GM23338 (cell line): ENCODE results near the gene HMGN1. TPM values are rescaled to one million over a fixed set of nuclear protein-coding genes. Genes with fewer than 3 reads are reported as not detected.

ENCODE experiments used
- ATAC-seq: fragments of 200-7000 bp; cut with Tn5 transposase; 3 replicates; pipeline ENCODE4 v1.9.1; 2020
- DNase-seq: peaks from one replicate; pipeline ENCODE4 v3.0.0-alpha.2; 2015; ENCODE audit warnings: low spot score
- H2AFZ ChIP-seq: fragments of 200-600 bp; sonication (generic); 2 replicates; pipeline ENCODE4 v1.8.0; 2016; ENCODE audit warnings: antibody characterized with exemption, mild to moderate bottlenecking, moderate library complexity
- H3F3A ChIP-seq: fragments of 200-600 bp; sonication (generic); replicated peaks from 2 replicates; pipeline ENCODE4 v1.8.0; 2017; ENCODE audit warnings: antibody characterized with exemption, mixed run types, low read depth
- H3K27ac ChIP-seq: fragments of 200-600 bp; sonication (generic); 2 replicates; pipeline ENCODE4 v1.6.1; 2016; ENCODE audit warnings: low read depth
- H3K27me3 ChIP-seq: fragments of 200-600 bp; sonication (generic); 2 replicates; pipeline ENCODE4 v1.8.0; 2016; ENCODE audit warnings: mild to moderate bottlenecking, mixed run types, moderate library complexity; ENCODE audit not compliant: insufficient read depth
- H3K36me3 ChIP-seq: fragments of 200-600 bp; sonication (generic); 2 replicates; pipeline ENCODE4 v1.8.0; 2016; ENCODE audit warnings: mild to moderate bottlenecking; ENCODE audit not compliant: insufficient read depth
- H3K4me1 ChIP-seq: fragments of 200-600 bp; sonication (generic); 2 replicates; pipeline ENCODE4 v1.8.0; 2016; ENCODE audit warnings: mild to moderate bottlenecking, moderate library complexity; ENCODE audit not compliant: insufficient read depth
- H3K4me2 ChIP-seq: fragments of 200-600 bp; sonication (generic); 2 replicates; pipeline ENCODE4 v1.7.1; 2017; ENCODE audit warnings: mixed run types
- H3K4me3 ChIP-seq: fragments of 200-600 bp; sonication (generic); 2 replicates; pipeline ENCODE4 v1.6.1; 2016; ENCODE audit warnings: mixed run types
- H3K79me2 ChIP-seq: fragments of 200-600 bp; sonication (generic); replicated peaks from 2 replicates; pipeline ENCODE4 v1.8.0; 2017; ENCODE audit warnings: mild to moderate bottlenecking; ENCODE audit not compliant: insufficient read depth
- H3K9me2 ChIP-seq: fragments of 200-600 bp; sonication (generic); 2 replicates; pipeline ENCODE4 v1.8.0; 2017; ENCODE audit not compliant: insufficient read depth
- H4K20me1 ChIP-seq: fragments of 200-600 bp; sonication (generic); replicated peaks from 2 replicates; pipeline ENCODE4 v1.8.0; 2017; ENCODE audit warnings: mild to moderate bottlenecking; ENCODE audit not compliant: insufficient read depth
- H3K27ac Mint-ChIP-seq: 2 replicates; pipeline ENCODE4 v1.8.0; 2020; ENCODE audit warnings: inconsistent platforms, mild to moderate bottlenecking, moderate library complexity, mixed read lengths
- H3K27me3 Mint-ChIP-seq: 3 replicates; pipeline ENCODE4 v1.8.0; 2022; ENCODE audit warnings: low read depth, mild to moderate bottlenecking, moderate library complexity, mixed read lengths, inconsistent platforms; ENCODE audit not compliant: insufficient read depth, poor library complexity
- H3K36me3 Mint-ChIP-seq: 3 replicates; pipeline ENCODE4 v1.8.0; 2021; ENCODE audit warnings: low read depth, mild to moderate bottlenecking, inconsistent platforms, moderate library complexity, mixed read lengths
- H3K4me1 Mint-ChIP-seq: 3 replicates; pipeline ENCODE4 v1.8.0; 2020; ENCODE audit warnings: mild to moderate bottlenecking, inconsistent platforms, mixed read lengths
- H3K4me3 Mint-ChIP-seq: 3 replicates; pipeline ENCODE4 v1.8.0; 2021; ENCODE audit warnings: moderate library complexity, mild to moderate bottlenecking, inconsistent platforms, mixed read lengths
- H3K9me3 Mint-ChIP-seq: 3 replicates; pipeline ENCODE4 v1.8.0; 2020; ENCODE audit warnings: moderate library complexity, mild to moderate bottlenecking, inconsistent platforms, mixed read lengths
- CTCF ChIP-seq, 2 experiments: fragments of 200-600 bp in 1 of 2; sonication (generic) in 1 of 2; conservative IDR thresholded peaks; 2 replicates each; pipeline versions ENCODE4 v1.5.1 to v1.6.1; 2016 to 2017; ENCODE audit warnings: antibody characterized with exemption in 2 of 2, low read depth in 2 of 2, mild to moderate bottlenecking in 2 of 2, moderate library complexity in 1 of 2
- JUNB ChIP-seq: IDR thresholded peaks from one replicate; pipeline ENCODE4 v1.6.1; 2016; ENCODE audit warnings: antibody characterized with exemption; ENCODE audit not compliant: unreplicated experiment
- ZNF462 ChIP-seq: fragments of 250-450 bp; sonication (Bioruptor Pico); IDR thresholded peaks from 2 replicates; pipeline ENCODE4 v1.5.0; 2020; ENCODE audit warnings: mild to moderate bottlenecking, moderate library complexity
- polyA plus RNA-seq: library from polyadenylated mRNA; unstranded; fragments of >200 nt; fragmentation: Nextera tagmentation; extraction: Ambion mirVana; gene quantifications from 2 replicates; pipeline ENCODE4 v1.2.1, GENCODE V29; 2016
- total RNA-seq: library from RNA; depleted of rRNA; stranded (reverse); fragments of >200 nt; shearing (Covaris generic); gene quantifications from 2 replicates; pipeline ENCODE4 v1.2.3, GENCODE V29; 2014

The HMGN1 gene
- total and polyA plus RNA-seq, 2 experiments from 2014 or later, result 403 to 889 TPM

- Mint-ChIP-seq H3K27ac (peak overlapping the region; percentile 88; the same call in 1 of the 2 replicates), H3K27me3 (peaks cover 28% of the 10 kb centered on the region), H3K4me3 (peak overlapping the region; percentile 74; the same call in 1 of the 3 replicates), H3K36me3 (peaks cover 12% of the 10 kb centered on the region), H3K4me1 (peaks cover 42% of the 10 kb centered on the region), H3K9me3 (no peaks in the 10 kb centered on the region)
- DNase-seq (no peak), ATAC-seq (no peak)
- Histone ChIP-seq H4K20me1 (peaks cover 12% of the 10 kb centered on the region), H3F3A (peaks cover 12% of the 10 kb centered on the region), H2AFZ (no peak overlapping the region), H3K4me3 (peak overlapping the region; percentile 46; the same call in 1 of the 2 replicates), H3K4me2 (peak overlapping the region; percentile 67; the same call in 1 of the 2 replicates), H3K27ac (no peak overlapping the region), H3K4me1 (peaks cover 6% of the 10 kb centered on the region), H3K27me3 (no peaks in the 10 kb centered on the region), H3K9me2 (no peaks in the 10 kb centered on the region), H3K79me2 (peaks cover 21% of the 10 kb centered on the region), H3K36me3 (no peaks in the 10 kb centered on the region; the same call in none of the 2 replicates)
- TF ChIP-seq ZNF462 (CRISPR knock-in tag) (no peak), JUNB (no peak)
Observed at GRCh38 chr21:39386899-39387298, 38.0 kb upstream of the HMGN1 start.

- Histone ChIP-seq H4K20me1 (peaks cover 11% of the 10 kb centered on the region), H3K9me2 (no peaks in the 10 kb centered on the region), H3K27ac (no peak overlapping the region; the same call in 1 of the 2 replicates), H3F3A (peaks cover 14% of the 10 kb centered on the region), H3K36me3 (no peaks in the 10 kb centered on the region; the same call in 1 of the 2 replicates), H3K79me2 (peaks cover 28% of the 10 kb centered on the region), H3K27me3 (no peaks in the 10 kb centered on the region), H3K4me1 (peaks cover 10% of the 10 kb centered on the region), H3K4me2 (peak overlapping the region; percentile 43; the same call in 1 of the 2 replicates), H2AFZ (no peak overlapping the region), H3K4me3 (no peak overlapping the region)
- Mint-ChIP-seq H3K27ac (peak overlapping the region; percentile 52; the same call in 1 of the 2 replicates), H3K9me3 (no peaks in the 10 kb centered on the region), H3K36me3 (peaks cover 6% of the 10 kb centered on the region), H3K27me3 (peaks cover 24% of the 10 kb centered on the region), H3K4me3 (peak overlapping the region; percentile 61; the same call in 2 of the 3 replicates), H3K4me1 (peaks cover 45% of the 10 kb centered on the region)
- TF ChIP-seq CTCF (conservative IDR thresholded peaks at IDR 0.05; ENCODE audit: low read depth in 2 of 2), result no peak
- ATAC-seq, result peak; percentile 1
- DNase-seq, result no peak
Observed at GRCh38 chr21:39386194-39386593, 37.3 kb upstream of the HMGN1 start.
